GM18907 (cell line): Measurements from ENCODE around the gene IFIH1.

ENCODE experiments used
- ATAC-seq: cut with Tn5 transposase; IDR thresholded peaks from one replicate; pipeline ENCODE4 v1.9.1; 2021; ENCODE audit warnings: mild to moderate bottlenecking, moderate library complexity; ENCODE audit not compliant: unreplicated experiment

IFIH1 gene

GRCh38 chr2:162258686-162259085 lies 59.8 kb downstream of the IFIH1 start:
- ATAC-seq, result no peak

GRCh38 chr2:162258169-162258568 lies 60.3 kb downstream of the IFIH1 start:
- ATAC-seq, result no peak

GRCh38 chr2:162257425-162257824 lies 61.1 kb downstream of the IFIH1 start:
- no peak for ATAC-seq

- no peak for ATAC-seq
These were observed 61.9 kb downstream of the IFIH1 start for GRCh38 chr2:162256591-162256991.

GRCh38 chr2:162254236-162254871 lies 64.1 kb downstream of the IFIH1 start:
- ATAC-seq, result no peak

GRCh38 chr2:162253435-162253834 lies 65.0 kb downstream of the IFIH1 start:
- no peak for ATAC-seq

GRCh38 chr2:162252153-162252552 lies 66.3 kb downstream of the IFIH1 start:
- no peak for ATAC-seq

GRCh38 chr2:162245781-162246180 lies 72.7 kb downstream of the IFIH1 start:
- ATAC-seq, result no peak

- ATAC-seq, result no peak
These were observed 73.4 kb downstream of the IFIH1 start for GRCh38 chr2:162245061-162245460.

- ATAC-seq, result no peak
These were observed 73.9 kb downstream of the IFIH1 start for GRCh38 chr2:162244541-162245031.

- no peak for ATAC-seq
These were observed 74.8 kb downstream of the IFIH1 start for GRCh38 chr2:162243715-162244114.

GRCh38 chr2:162243294-162243693 lies 75.2 kb downstream of the IFIH1 start, which contains the start of gene FAP:
Gene FAP, minus strand, starts transcription at chr2:162243445. Its CDS starts 118 bp downstream, at chr2:162243327.
- ATAC-seq, result no peak

GRCh38 chr2:162242586-162243280 lies 75.8 kb downstream of the IFIH1 start:
- ATAC-seq, result no peak

GRCh38 chr2:162241571-162241970 lies 76.9 kb downstream of the IFIH1 start:
- no peak for ATAC-seq

GRCh38 chr2:162234620-162235462 lies 83.6 kb downstream of the IFIH1 start:
- ATAC-seq, result no peak

GRCh38 chr2:162233197-162233596 lies 85.3 kb downstream of the IFIH1 start:
- ATAC-seq, result no peak

GRCh38 chr2:162232671-162233070 lies 85.8 kb downstream of the IFIH1 start:
- ATAC-seq, result no peak

GRCh38 chr2:162232027-162232426 lies 86.5 kb downstream of the IFIH1 start:
- ATAC-seq, result no peak

GRCh38 chr2:162230761-162231160 lies 87.7 kb downstream of the IFIH1 start:
- ATAC-seq, result no peak

GRCh38 chr2:162226836-162227235 lies 91.6 kb downstream of the IFIH1 start:
- ATAC-seq, result no peak

- ATAC-seq, result peak; percentile 95
These were observed 97.4 kb downstream of the IFIH1 start for GRCh38 chr2:162221064-162221463.
